ENCODE measurements around the gene UMAD1. TPM values are rescaled to one million over a fixed set of nuclear protein-coding genes. Genes with fewer than 3 reads are reported as not detected.

The UMAD1 gene
- total RNA-seq, 2 donors from 2014 or later, result 21.9 to 26.3 TPM

DNA sequence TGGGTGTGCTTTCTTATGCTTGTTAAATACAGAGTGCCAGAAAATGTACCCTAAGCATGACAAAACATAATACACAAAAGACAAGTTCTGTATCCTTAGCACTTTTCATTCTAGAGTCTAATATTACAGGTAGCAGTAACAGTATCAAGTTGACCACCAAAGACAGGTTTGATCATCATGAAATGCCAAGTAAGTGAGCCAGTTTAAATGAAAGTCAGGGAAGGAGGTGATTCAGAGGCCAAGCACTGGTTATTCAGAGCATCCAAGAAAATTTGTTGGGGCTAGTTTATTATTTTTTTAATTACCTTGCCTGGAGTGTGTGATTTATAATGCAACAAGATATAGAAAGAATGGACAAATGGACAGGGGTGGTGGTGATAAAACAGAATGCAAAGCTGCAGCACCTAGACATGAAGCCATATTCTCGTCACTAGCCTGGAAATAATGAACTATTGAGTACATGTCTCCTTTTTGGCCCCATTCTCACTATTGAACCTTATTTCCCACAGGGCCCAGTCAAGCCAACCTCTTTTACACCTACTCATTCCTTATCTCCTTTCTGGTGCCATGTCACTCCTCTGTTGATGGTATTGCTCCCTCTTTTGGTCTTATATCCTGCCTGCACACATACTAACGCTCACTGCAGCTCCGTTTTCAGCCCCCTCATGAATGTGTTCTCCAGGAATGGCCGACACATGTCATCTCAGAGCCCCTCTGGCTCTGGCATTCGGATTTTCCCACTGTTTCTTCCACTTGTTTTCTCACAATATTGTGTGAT, 249.4 kb downstream of the UMAD1 start:
- no peaks in the 10 kb centered on the region for H3K4me1 ChIP-seq
- no peak overlapping the region for H3K4me3 ChIP-seq
- H3K27ac ChIP-seq, result no peak overlapping the region
- no peak overlapping the region for H3K9ac ChIP-seq (ENCODE audit: low read depth in 2 of 2, low read length in 2 of 2)
- TF ChIP-seq, protein P1, sequence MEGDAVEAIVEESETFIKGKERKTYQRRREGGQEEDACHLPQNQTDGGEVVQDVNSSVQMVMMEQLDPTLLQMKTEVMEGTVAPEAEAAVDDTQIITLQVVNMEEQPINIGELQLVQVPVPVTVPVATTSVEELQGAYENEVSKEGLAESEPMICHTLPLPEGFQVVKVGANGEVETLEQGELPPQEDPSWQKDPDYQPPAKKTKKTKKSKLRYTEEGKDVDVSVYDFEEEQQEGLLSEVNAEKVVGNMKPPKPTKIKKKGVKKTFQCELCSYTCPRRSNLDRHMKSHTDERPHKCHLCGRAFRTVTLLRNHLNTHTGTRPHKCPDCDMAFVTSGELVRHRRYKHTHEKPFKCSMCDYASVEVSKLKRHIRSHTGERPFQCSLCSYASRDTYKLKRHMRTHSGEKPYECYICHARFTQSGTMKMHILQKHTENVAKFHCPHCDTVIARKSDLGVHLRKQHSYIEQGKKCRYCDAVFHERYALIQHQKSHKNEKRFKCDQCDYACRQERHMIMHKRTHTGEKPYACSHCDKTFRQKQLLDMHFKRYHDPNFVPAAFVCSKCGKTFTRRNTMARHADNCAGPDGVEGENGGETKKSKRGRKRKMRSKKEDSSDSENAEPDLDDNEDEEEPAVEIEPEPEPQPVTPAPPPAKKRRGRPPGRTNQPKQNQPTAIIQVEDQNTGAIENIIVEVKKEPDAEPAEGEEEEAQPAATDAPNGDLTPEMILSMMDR (IDR thresholded peaks at IDR 0.05), result no peak
- H3K36me3 ChIP-seq, result no peaks in the 10 kb centered on the region
- H3K9me3 ChIP-seq, result no peaks in the 10 kb centered on the region
- no peak for DNase-seq
- H3K27me3 ChIP-seq, result no peaks in the 10 kb centered on the region
- intact Hi-C loops (cut with DNase I), result no loop called here

DNA sequence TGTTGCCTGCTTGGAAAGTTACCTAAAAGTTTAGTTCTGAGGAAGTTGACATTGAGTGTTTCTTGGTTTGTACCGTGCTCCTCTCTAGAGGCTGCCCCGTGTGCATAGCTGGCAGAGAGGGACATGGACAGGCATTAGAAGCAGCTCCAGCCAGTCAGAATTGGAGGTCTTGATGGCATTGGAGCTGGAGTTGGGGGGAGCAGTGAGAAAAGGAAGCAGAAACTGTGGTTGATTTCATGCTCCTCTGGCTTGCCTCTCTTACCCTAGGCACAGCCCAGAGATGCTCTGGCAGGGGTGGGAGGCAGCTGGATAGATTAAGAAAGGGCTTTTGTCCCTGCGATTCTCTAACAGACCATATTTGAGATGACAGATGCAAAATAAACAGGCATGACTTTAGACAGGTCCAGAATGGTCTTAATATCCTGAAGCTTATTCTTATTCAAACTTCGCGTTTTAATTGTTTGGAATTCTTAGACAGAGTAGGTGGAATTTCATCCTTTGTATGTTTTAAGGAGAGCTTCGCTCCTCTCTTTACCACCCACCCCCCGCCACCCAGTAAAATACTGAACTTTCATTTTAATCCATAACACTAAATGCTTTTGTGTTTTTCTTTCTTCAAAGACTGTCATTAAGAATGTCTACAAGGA, 254.6 kb downstream of the UMAD1 start:
- Histone ChIP-seq H3K36me3 (no peaks in the 10 kb centered on the region), H3K9me3 (no peaks in the 10 kb centered on the region), H3K27me3 (no peaks in the 10 kb centered on the region), H3K27ac (no peak overlapping the region), H3K9ac (ENCODE audit: low read depth in 2 of 2, low read length in 2 of 2) (no peak overlapping the region), H3K4me3 (no peak overlapping the region), H3K4me1 (no peaks in the 10 kb centered on the region)
- intact Hi-C loops (cut with DNase I), result no loop called here
- no peak for DNase-seq
- TF ChIP-seq, protein P1 (IDR thresholded peaks at IDR 0.05), result no peak

- no peak for DNase-seq
- TF ChIP-seq, protein P1 (IDR thresholded peaks at IDR 0.05), result no peak
- H3K9me3 ChIP-seq, result no peaks in the 10 kb centered on the region
- no peak overlapping the region for H3K9ac ChIP-seq (ENCODE audit: low read depth in 2 of 2, low read length in 2 of 2)
- no peaks in the 10 kb centered on the region for H3K27me3 ChIP-seq
- no peaks in the 10 kb centered on the region for H3K36me3 ChIP-seq
- intact Hi-C loops (cut with DNase I), result no loop called here
- H3K27ac ChIP-seq, result no peak overlapping the region
- no peaks in the 10 kb centered on the region for H3K4me1 ChIP-seq
- no peak overlapping the region for H3K4me3 ChIP-seq
These were observed 255.2 kb downstream of the UMAD1 start for GRCh38 chr7:7895754-7896153.

GRCh38 chr7:7897509-7897908, 257.0 kb downstream of the UMAD1 start:
- Histone ChIP-seq H3K27me3 (no peaks in the 10 kb centered on the region), H3K9ac (ENCODE audit: low read depth in 2 of 2, low read length in 2 of 2) (no peak overlapping the region), H3K4me1 (no peaks in the 10 kb centered on the region), H3K4me3 (no peak overlapping the region), H3K27ac (no peak overlapping the region), H3K9me3 (no peaks in the 10 kb centered on the region), H3K36me3 (no peaks in the 10 kb centered on the region)
- intact Hi-C loops (cut with DNase I), result no loop called here
- no peak for DNase-seq
- TF ChIP-seq, protein P1 (IDR thresholded peaks at IDR 0.05), result no peak

- Histone ChIP-seq H3K4me3 (no peak overlapping the region), H3K27me3 (no peaks in the 10 kb centered on the region), H3K27ac (no peak overlapping the region), H3K9me3 (no peaks in the 10 kb centered on the region), H3K9ac (ENCODE audit: low read depth in 2 of 2, low read length in 2 of 2) (no peak overlapping the region), H3K36me3 (no peaks in the 10 kb centered on the region), H3K4me1 (no peaks in the 10 kb centered on the region)
- intact Hi-C loops (cut with DNase I), result no loop called here
- no peak for DNase-seq
- TF ChIP-seq, protein P1 (IDR thresholded peaks at IDR 0.05), result no peak
These were observed 257.5 kb downstream of the UMAD1 start for GRCh38 chr7:7897949-7898515.
